SK-N-MC (cell line): ENCODE results near the gene CFAP251.

Experiments used
- EZH2 ChIP-seq: fragments of 200-600 bp; sonication (generic); IDR thresholded peaks from one replicate; pipeline ENCODE4 v1.6.1; 2017; ENCODE audit warnings: antibody characterized with exemption
- POLR2AphosphoS5 ChIP-seq: IDR thresholded peaks from 2 replicates; pipeline ENCODE4 v1.6.1; 2012; ENCODE audit warnings: mild to moderate bottlenecking, low read depth, low read length, borderline replicate concordance

- TF ChIP-seq EZH2 (no peak), POLR2AphosphoS5 (no peak)
Measured at GRCh38 chr12:122018937-122019336, 100.5 kb downstream of the CFAP251 start.
